Fibroblast of the aortic adventitia (primary cell): ENCODE results near the gene RIC8B. TPM values are rescaled to one million over a fixed set of nuclear protein-coding genes. Genes with fewer than 3 reads are reported as not detected.

Experiments
- DNase-seq: peaks from one replicate; pipeline ENCODE4 v3.0.0-alpha.2; 2010; ENCODE audit warnings: low read depth
- H3K4me3 ChIP-seq: 2 replicates; pipeline ENCODE4 v1.5.1; 2011; ENCODE audit warnings: low read depth, mild to moderate bottlenecking, control low read depth, low read length, moderate library complexity
- CTCF ChIP-seq: IDR thresholded peaks from 2 replicates; pipeline ENCODE4 v1.5.1; 2011; ENCODE audit warnings: mild to moderate bottlenecking, low read length, control low read depth, inconsistent platforms; ENCODE audit not compliant: insufficient read depth
- total RNA-seq: library from RNA; depleted of rRNA; stranded (reverse); fragments of >200 nt; gene quantifications from 2 replicates; pipeline ENCODE4 v1.2.3, GENCODE V29; 2012; ENCODE audit warnings: low replicate concordance

RIC8B gene
- total RNA-seq, 1 donor: 15.0 TPM

GRCh38 chr12:106744600-106744999 is 29.9 kb upstream of the RIC8B start:
- DNase-seq: no peak
- H3K4me3 ChIP-seq: no peak overlapping the region
- TF ChIP-seq CTCF: no peak

GRCh38 chr12:106745181-106745745 is 29.2 kb upstream of the RIC8B start:
- H3K4me3 ChIP-seq: no peak overlapping the region
- no peak for TF ChIP-seq CTCF
- DNase-seq: no peak

- no peak overlapping the region for H3K4me3 ChIP-seq
- no peak for DNase-seq
- TF ChIP-seq CTCF: no peak
Measured at GRCh38 chr12:106747973-106748436, 26.5 kb upstream of the RIC8B start.

- TF ChIP-seq CTCF: no peak
- no peak for DNase-seq
- H3K4me3 ChIP-seq: no peak overlapping the region
Measured at GRCh38 chr12:106750524-106750923, 24.0 kb upstream of the RIC8B start.

- DNase-seq: no peak
- H3K4me3 ChIP-seq: no peak overlapping the region
- TF ChIP-seq CTCF: no peak
Measured at GRCh38 chr12:106753526-106753925, 21.0 kb upstream of the RIC8B start.

GRCh38 chr12:106754331-106754730 is 20.2 kb upstream of the RIC8B start:
- no peak overlapping the region for H3K4me3 ChIP-seq
- TF ChIP-seq CTCF: no peak
- no peak for DNase-seq
